ENCODE data around the gene MGAT2.
"Not testable (repeated sequence)": the region's sequence is repeated elsewhere in the genome, so short reads cannot be mapped to it uniquely, and the experiment has no call there.

Gene MGAT2

DNA sequence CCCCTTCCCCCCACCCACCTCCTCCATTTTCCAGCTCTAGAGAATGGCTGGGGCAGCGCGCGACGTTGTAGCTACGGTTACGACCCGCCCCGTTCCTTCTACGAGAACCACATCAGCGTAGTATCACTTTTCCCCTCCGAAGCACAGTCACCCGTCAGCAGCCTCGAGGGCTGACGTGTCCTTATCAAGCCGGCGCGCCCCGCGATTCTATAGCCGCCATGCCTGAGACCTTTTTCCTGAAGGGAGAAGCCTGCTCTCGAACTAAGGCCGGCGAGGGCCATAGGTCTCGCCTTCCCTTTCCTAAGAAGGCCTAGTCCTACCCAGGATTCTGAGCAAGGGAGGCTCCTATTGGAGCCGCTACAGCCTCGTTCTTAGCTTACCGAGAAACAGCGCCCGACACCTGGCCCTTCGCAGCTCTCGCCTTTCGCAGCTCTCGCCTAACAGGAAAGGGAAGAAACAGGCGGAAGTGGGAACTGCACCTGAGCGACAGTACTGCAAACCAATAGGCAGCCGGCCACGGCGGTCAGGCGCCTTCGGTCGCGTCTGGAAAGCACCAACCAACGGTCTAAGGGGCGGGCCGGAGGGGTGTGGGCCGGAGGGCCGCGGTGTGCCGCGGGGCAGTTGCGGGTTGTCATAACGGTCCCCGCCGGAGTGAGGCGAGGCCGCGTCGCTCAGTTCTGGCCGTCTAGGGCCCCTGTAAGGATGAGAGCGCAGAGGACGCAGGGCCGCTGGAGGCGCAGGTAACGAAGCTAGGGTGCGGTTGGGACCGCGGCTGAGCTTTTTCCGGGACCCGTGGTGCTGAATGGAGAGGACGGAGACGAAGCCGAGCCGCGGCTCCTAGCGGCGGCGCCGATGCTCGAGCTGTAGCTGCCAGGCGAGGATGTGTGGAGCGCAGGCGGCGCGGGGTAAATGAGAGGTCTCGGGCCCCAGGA, at the start of gene MGAT2, which contains the start of gene RPL36AL:
Gene MGAT2 (plus strand): TSS at position 618 of the 932 bp plus-strand sequence. CDS start 470 bp downstream, outside the sequence.
Gene RPL36AL (minus strand): TSS at position 445 of the 932 bp plus-strand sequence. CDS start 1,522 bp downstream, outside the sequence.
- peak; percentile 96 for DNase-seq

DNA sequence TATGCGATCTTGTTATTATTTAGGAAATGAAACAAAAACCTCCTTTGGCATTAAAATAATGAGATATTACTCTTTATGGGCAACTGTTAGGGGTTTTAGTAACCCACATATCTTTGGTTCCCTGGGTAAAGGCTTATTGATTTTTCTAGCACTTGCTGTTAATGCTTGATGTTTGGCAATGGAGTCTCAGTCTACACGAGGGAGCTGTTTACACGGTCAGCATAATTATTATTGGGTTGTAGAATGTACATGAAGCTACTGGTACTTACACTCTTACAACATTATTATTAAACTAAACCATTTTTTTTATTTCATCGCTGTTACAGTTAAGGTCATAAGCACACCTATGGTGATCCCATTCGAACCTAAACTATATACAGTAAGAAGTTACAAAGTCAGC, 46.6 kb upstream of the MGAT2 start:
- DNase-seq: no peak

- DNase-seq: no peak
Measured at GRCh38 chr14:49578141-49578540, 42.5 kb upstream of the MGAT2 start.

DNA sequence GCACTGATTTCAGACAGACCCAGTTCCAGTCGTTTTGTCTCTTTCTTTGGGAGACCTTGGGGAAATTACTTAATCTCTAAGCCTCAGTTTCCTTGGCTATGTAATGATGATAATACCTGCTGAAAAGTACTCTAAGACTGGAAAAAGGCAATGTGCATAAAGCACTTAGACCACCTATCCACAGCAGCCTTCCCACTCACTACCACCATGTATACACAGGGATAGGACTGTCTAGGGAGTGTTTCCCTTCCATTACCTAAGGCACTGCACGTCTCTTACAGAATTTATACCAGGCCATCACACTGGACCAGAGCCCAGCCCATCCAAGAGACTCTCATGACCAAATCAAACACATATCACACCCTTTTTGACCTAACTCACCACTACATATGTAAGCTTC, 40.8 kb upstream of the MGAT2 start:
- DNase-seq: no peak

- DNase-seq: no peak
Measured at GRCh38 chr14:49581209-49582112, 39.1 kb upstream of the MGAT2 start.

GRCh38 chr14:49582113-49582977, 38.3 kb upstream of the MGAT2 start:
- DNase-seq: no peak

GRCh38 chr14:49583629-49584028, 37.0 kb upstream of the MGAT2 start:
- DNase-seq: no peak

DNA sequence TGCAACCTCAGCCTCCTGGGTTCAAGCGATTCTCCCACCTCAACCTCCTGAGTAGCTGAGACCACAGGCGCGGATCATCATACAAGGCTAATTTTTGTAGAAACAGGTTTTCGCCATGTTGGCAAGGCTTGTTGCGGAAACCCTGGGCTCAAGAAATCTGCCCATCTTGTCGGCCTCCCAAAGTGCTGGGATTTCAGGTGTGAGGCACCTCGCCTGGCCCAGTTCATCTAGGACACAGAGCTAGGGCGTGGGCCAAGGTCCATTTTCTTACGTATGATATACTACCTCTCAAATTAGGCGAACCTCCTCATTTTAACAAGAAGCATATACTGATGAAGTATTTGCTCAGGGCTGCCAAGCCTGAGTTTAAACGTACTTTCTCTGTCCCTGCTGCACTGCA, 36.5 kb upstream of the MGAT2 start:
- no peak for DNase-seq

- not testable (repeated sequence) for DNase-seq
Measured at GRCh38 chr14:49584981-49585640, 35.5 kb upstream of the MGAT2 start.

- DNase-seq: peak; percentile 100
Measured at GRCh38 chr14:49585803-49586672, 34.6 kb upstream of the MGAT2 start, which contains the start of gene RPS29. Gene RPS29, minus strand, starts transcription at chr14:49586380. Its CDS starts 34 bp downstream, at chr14:49586346.

- peak; percentile 73 for DNase-seq
Measured at GRCh38 chr14:49586673-49587460, 33.7 kb upstream of the MGAT2 start.

- DNase-seq: no peak
Measured at GRCh38 chr14:49589387-49589786, 31.2 kb upstream of the MGAT2 start.

DNA sequence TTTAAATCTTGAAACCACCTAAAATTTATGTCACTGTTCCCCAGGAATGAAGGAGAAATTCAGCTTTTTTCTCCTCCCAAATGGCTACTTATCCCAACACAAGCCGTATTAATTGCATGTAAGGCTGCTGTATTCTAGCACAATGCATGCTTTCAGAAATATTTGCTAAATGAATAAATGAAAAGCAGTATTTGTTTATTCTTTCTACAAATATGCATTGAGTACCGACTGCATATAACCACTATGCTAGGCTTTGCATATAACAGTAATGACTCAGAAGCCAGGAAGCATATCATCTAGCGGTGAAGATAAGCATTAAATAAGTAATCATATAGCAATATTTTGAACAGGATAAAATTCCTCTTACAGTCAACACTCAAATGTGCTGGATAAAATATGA, 27.6 kb upstream of the MGAT2 start:
- no peak for DNase-seq

- DNase-seq: no peak
Measured at GRCh38 chr14:49594347-49595091, 26.1 kb upstream of the MGAT2 start.

GRCh38 chr14:49598189-49598484, 22.5 kb upstream of the MGAT2 start:
- no peak for DNase-seq

- peak; percentile 93 for DNase-seq
Measured at GRCh38 chr14:49598485-49599300, 21.9 kb upstream of the MGAT2 start, which contains the start of gene LRR1. Gene LRR1, plus strand, starts transcription at chr14:49598940. Its CDS starts 81 bp downstream, at chr14:49599021.

DNA sequence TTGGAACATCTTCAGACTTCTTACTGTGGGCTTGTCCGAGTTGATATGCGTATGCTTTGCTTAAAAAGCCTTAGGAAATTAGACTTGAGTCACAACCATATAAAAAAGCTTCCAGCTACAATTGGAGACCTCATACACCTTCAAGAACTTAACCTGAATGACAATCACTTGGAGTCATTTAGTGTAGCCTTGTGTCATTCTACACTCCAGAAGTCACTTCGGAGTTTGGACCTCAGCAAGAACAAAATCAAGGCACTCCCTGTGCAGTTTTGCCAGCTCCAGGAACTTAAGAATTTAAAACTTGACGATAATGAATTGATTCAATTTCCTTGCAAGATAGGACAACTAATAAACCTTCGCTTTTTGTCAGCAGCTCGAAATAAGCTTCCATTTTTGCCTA, 13.0 kb upstream of the MGAT2 start:
- DNase-seq: no peak

GRCh38 chr14:49612251-49612650, 8.3 kb upstream of the MGAT2 start:
- DNase-seq: no peak
